SH-SY5Y (cell line): ENCODE measurements around the gene RAB17.

Experiments
- GATA2 ChIP-seq: IDR thresholded peaks from 2 replicates; pipeline ENCODE4 v1.6.1; 2011; ENCODE audit warnings: mild to moderate bottlenecking, low read depth, low read length
- GATA3 ChIP-seq: IDR thresholded peaks from 2 replicates; pipeline ENCODE4 v1.6.1; 2011; ENCODE audit warnings: low read depth, mild to moderate bottlenecking, low read length, moderate library complexity

DNA sequence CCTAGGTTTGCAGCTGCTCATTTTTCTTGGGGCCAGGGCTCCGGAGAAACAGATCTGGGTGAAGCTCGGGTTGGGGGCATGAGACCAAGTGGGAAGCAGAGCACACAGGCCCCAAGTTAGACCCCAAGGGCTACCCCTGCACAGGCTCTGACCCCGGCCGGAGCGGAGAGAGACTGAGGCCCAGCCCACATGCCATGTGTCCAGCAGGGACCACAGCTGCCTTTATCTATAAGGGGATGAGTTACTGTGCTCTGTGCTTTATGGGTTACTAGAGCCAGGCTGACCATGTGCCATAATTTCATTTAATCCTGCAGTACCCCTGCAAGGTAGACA lies 54.5 kb downstream of the RAB17 start:
- TF ChIP-seq GATA3 (no peak), GATA2 (no peak)
